A549 (cell line): ENCODE measurements around the gene STATH. TPM values are rescaled to one million over a fixed set of nuclear protein-coding genes. Genes with fewer than 3 reads are reported as not detected.
"Not testable (repeated sequence)": the region's sequence is repeated elsewhere in the genome, so short reads cannot be mapped to it uniquely, and the experiment has no call there.

ENCODE experiments used
- ATAC-seq, 2 experiments: fragments of 200-7000 bp in 1 of 2; fragments of >200 bp in 1 of 2; cut with Nextera tagmentation in 1 of 2; cut with Tn5 transposase in 1 of 2; 3 replicates each; pipeline versions ENCODE4 v1.8.0 to v1.9.1; 2018 to 2020; ENCODE audit warnings: mild to moderate bottlenecking in 1 of 2, moderate library complexity in 1 of 2
- CTCF ChIA-PET: fragments of 300-600 bp; sonication (Branson Sonifier 250); formaldehyde crosslinking; extraction: SDS; loops from one replicate; lab custom pipeline; 2021; ENCODE audit warnings: antibody characterized with exemption, inconsistent platforms; lab: Yijun Ruan, JAX
- POLR2A ChIA-PET: fragments of 350-600 bp; formaldehyde crosslinking; extraction: SDS; loops from one replicate; lab custom pipeline; 2021; ENCODE audit warnings: antibody characterized with exemption, inconsistent platforms; lab: Yijun Ruan, JAX
- DNase-seq, 2 experiments: peaks; one replicate each; pipeline versions ENCODE4 v3.0.0 to v3.0.0-alpha.2; 2011 to 2016; ENCODE audit warnings: low read depth in 1 of 2, low spot score in 1 of 2
- FAIRE-seq: peaks from 2 replicates; lab custom pipeline; 2011; peaks lifted over from hg19 to GRCh38; lab: Jason Lieb, UNC
- H3K27ac ChIP-seq, 2 experiments: fragments of >200 bp; sonication (Bioruptor Twin); formaldehyde crosslinking; 3 replicates each; pipeline ENCODE4 v1.5.1; 2016 to 2017
- H3K4me1 ChIP-seq: fragments of >200 bp; sonication (Bioruptor Twin); formaldehyde crosslinking; 3 replicates; pipeline ENCODE4 v1.6.1; 2016
- H3K4me2 ChIP-seq: fragments of >200 bp; sonication (Bioruptor Twin); formaldehyde crosslinking; 3 replicates; pipeline ENCODE4 v1.6.1; 2016
- H3K4me3 ChIP-seq: fragments of >200 bp; sonication (Bioruptor Twin); formaldehyde crosslinking; 3 replicates; pipeline ENCODE4 v1.5.1; 2016
- H3K9me3 ChIP-seq: fragments of >200 bp; sonication (Bioruptor Twin); formaldehyde crosslinking; 3 replicates; pipeline ENCODE4 v1.6.1; 2016
- BHLHE40 ChIP-seq: IDR thresholded peaks from 2 replicates; pipeline ENCODE4 v1.6.1; 2012; ENCODE audit warnings: low read depth, low read length, inconsistent platforms
- CBX8 ChIP-seq: fragments of 200-600 bp; sonication (generic); IDR thresholded peaks from 2 replicates; pipeline ENCODE4 v1.6.1; 2016
- EHF ChIP-seq: fragments of 250-450 bp; sonication (Bioruptor Pico); IDR thresholded peaks from 2 replicates; pipeline ENCODE4 v1.5.0; 2020; ENCODE audit warnings: mild to moderate bottlenecking
- EHMT2 ChIP-seq: fragments of 200-600 bp; sonication (generic); IDR thresholded peaks from 2 replicates; pipeline ENCODE4 v1.6.1; 2016; ENCODE audit warnings: antibody characterized with exemption, low read depth, mild to moderate bottlenecking, moderate library complexity
- ESRRA ChIP-seq: fragments of 150-350 bp; IDR thresholded peaks from 2 replicates; pipeline ENCODE4 v1.6.1; 2014; ENCODE audit warnings: mild to moderate bottlenecking, low read length, borderline replicate concordance
- FOSL2 ChIP-seq, 2 experiments: fragments of 450-650 bp in 1 of 2; fragments of >200 bp in 1 of 2; sonication (Bioruptor Twin) in 1 of 2; formaldehyde crosslinking; IDR thresholded peaks; 2 replicates each; pipeline versions ENCODE4 v1.5.0 to v1.6.1; 2016 to 2020; ENCODE audit warnings: mild to moderate bottlenecking in 1 of 2, moderate library complexity in 1 of 2
- GATA3 ChIP-seq: IDR thresholded peaks from 2 replicates; pipeline ENCODE4 v1.6.1; 2012; ENCODE audit warnings: borderline replicate concordance
- KDM5A ChIP-seq: fragments of 200-600 bp; sonication (generic); IDR thresholded peaks from 2 replicates; pipeline ENCODE4 v1.6.1; 2016; ENCODE audit warnings: antibody characterized with exemption, mild to moderate bottlenecking
- MAFK ChIP-seq: fragments of 450-650 bp; IDR thresholded peaks from 2 replicates; pipeline ENCODE4 v1.6.1; 2014; ENCODE audit not compliant: partially characterized antibody
- NFE2L2 ChIP-seq: fragments of 150-350 bp; conservative IDR thresholded peaks from 2 replicates; pipeline ENCODE4 v1.6.1; 2014; ENCODE audit warnings: low read length
- NR3C1 ChIP-seq: fragments of >200 bp; sonication (Bioruptor Twin); formaldehyde crosslinking; IDR thresholded peaks from 3 replicates; pipeline ENCODE4 v1.6.1; 2017
- PHF8 ChIP-seq: fragments of 200-600 bp; sonication (generic); IDR thresholded peaks from 2 replicates; pipeline ENCODE4 v1.6.1; 2016; ENCODE audit warnings: low read depth, mild to moderate bottlenecking, antibody characterized with exemption, moderate library complexity, borderline replicate concordance
- RAD21 ChIP-seq, 2 experiments: fragments of >200 bp in 1 of 2; sonication (Bioruptor Twin) in 1 of 2; formaldehyde crosslinking in 1 of 2; IDR thresholded peaks in 1 of 2; conservative IDR thresholded peaks in 1 of 2; 2 replicates in 1 of 2; 3 replicates in 1 of 2; pipeline ENCODE4 v1.6.1; 2012 to 2018; ENCODE audit warnings: inconsistent platforms in 1 of 2
- WGBS: methylation state at CpG from one replicate; pipeline ENCODE4 v1.1.6; 2017; ENCODE audit errors: missing lambda C conversion rate; 5-methylcytosine and 5-hydroxymethylcytosine counted together
- polyA plus RNA-seq, 4 experiments: library from polyadenylated mRNA; depleted of rRNA in 3 of 4; stranded (reverse); fragments of >200 nt; fragmentation: RNase III in 1 of 4; extraction: RNeasy Plus Mini Kit Qiagen cat#74134 plus additional on column Dnase treatment in 1 of 4; gene quantifications; 2 replicates in 3 of 4; 3 replicates in 1 of 4; pipeline ENCODE4 v1.2.3, GENCODE V29; 2011 to 2017

Gene STATH
- polyA plus RNA-seq, 2 of the 4 experiments (the other 2 are of a cell fraction): not detected

DNA sequence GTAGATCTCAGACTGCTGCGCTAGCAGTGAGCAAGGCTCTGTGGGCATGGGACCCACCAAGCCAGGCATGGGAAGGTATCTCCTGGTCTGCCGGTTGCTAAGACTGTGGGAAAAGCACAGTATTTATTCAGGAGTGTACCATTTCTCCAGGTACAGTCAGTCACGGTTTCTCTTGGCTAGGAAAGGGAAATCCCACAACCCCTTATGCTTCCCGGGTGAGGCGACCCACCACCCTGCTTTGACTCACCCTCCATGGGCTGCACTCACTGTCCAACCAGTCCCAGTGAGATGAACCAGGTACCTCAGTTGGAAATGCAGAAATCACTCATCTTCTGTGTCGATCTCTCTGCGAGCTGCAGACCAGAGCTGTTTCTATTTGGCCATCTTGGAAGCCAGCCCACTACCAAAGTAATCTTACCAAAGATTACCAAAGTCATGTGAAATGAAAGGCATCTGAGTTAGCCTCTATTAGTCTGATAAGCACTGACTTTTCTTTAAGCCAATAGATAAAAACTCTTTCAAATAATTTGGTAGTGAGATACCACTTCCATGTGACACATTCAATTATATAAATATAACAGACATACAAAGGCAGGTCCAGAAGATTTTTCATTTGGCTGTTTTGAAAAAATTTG, 46.0 kb downstream of the STATH start:
- Histone ChIP-seq H3K4me3 (no peak overlapping the region), H3K9me3 (no peaks in the 10 kb centered on the region), H3K27ac (no peak overlapping the region), H3K4me2 (no peak overlapping the region), H3K4me1 (no peaks in the 10 kb centered on the region)
- ATAC-seq: no peak
- 25% methylated on average over 5 of the region's 7 CpGs for WGBS
- FAIRE-seq: no peak
- TF ChIP-seq RAD21 (conservative IDR thresholded peaks at IDR 0.05 in 1 of 2, IDR thresholded peaks at IDR 0.05 in 1 of 2) (no peak), EHMT2 (no peak), KDM5A (no peak), EHF (no peak), NR3C1 (no peak), NFE2L2 (no peak), BHLHE40 (no peak), PHF8 (no peak), FOSL2 (IDR thresholded peaks at IDR 0.05) (no peak), FOSL2 (CRISPR knock-in tag; IDR thresholded peaks at IDR 0.05) (no peak), CBX8 (no peak), MAFK (no peak), ESRRA (no peak), GATA3 (no peak)
- POLR2A ChIA-PET: no interaction called here
- DNase-seq: no peak
- CTCF ChIA-PET: no interaction called here

DNA sequence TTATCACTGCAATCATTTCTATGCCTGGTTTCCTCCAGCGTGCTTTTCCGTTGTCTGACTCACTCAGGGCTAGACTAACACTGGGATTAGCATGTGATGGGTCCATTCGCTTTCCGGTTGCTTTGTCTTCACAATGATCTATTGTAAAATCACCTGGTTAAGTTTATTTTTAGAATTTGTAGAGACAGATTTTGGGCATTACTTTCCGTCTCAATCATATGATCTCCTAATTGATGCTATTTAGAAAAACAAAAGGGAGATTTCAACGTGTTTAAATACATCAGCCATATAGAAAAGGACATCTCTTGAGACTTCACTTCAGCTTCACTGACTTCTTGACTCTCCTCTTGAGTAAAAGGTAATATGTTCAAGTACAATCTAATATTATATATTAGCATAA, 54.4 kb downstream of the STATH start, which contains the start of gene HTN1:
Gene HTN1, plus strand, starts transcription at position 301 of the 400 bp plus-strand sequence. CDS start 2,639 bp downstream, outside the sequence.
- H3K9me3 ChIP-seq, H3K4me2 ChIP-seq, FAIRE-seq, H3K4me3 ChIP-seq, H3K27ac ChIP-seq, POLR2A ChIA-PET, H3K4me1 ChIP-seq, DNase-seq, ATAC-seq, CTCF ChIA-PET: not testable (repeated sequence)
- WGBS: 42% methylated on average over 6 of the region's 6 CpGs

Other genes starting within 250 kb of the STATH start
- 0.07 and 0.13 TPM in 2 replicates for gene SULT1B1, start 235.3 kb upstream of the STATH start, polyA plus RNA-seq (2011; rRNA removed)
- 0.01 TPM in 2 of 3 replicates, not detected in the other for gene SULT1B1, start 235.3 kb upstream of the STATH start, polyA plus RNA-seq (2017; fragmentation: RNase III; extraction: RNeasy Plus Mini Kit Qiagen cat#74134 plus additional on column Dnase treatment)
- gene SULT1E1, start 135.8 kb upstream of the STATH start, polyA plus RNA-seq (2011; rRNA removed): 0.08 TPM in 1 of 2 replicates, not detected in the other
- not detected in 3 replicates for gene SULT1E1, start 135.8 kb upstream of the STATH start, polyA plus RNA-seq (2017; fragmentation: RNase III; extraction: RNeasy Plus Mini Kit Qiagen cat#74134 plus additional on column Dnase treatment)
- not detected in 2 replicates for gene CSN1S1, start 64.9 kb upstream of the STATH start, polyA plus RNA-seq (2011; rRNA removed)
- not detected in 3 replicates for gene CSN1S1, start 64.9 kb upstream of the STATH start, polyA plus RNA-seq (2017; fragmentation: RNase III; extraction: RNeasy Plus Mini Kit Qiagen cat#74134 plus additional on column Dnase treatment)
- not detected in 2 replicates for gene CSN2, start 30.2 kb upstream of the STATH start, polyA plus RNA-seq (2011; rRNA removed)
- gene CSN2, start 30.2 kb upstream of the STATH start, polyA plus RNA-seq (2017; fragmentation: RNase III; extraction: RNeasy Plus Mini Kit Qiagen cat#74134 plus additional on column Dnase treatment): not detected in 3 replicates
- not detected in 2 replicates for gene HTN3, start 32.5 kb downstream of the STATH start, polyA plus RNA-seq (2011; rRNA removed)
- not detected in 3 replicates for gene HTN3, start 32.5 kb downstream of the STATH start, polyA plus RNA-seq (2017; fragmentation: RNase III; extraction: RNeasy Plus Mini Kit Qiagen cat#74134 plus additional on column Dnase treatment)
- not detected in 2 replicates for gene HTN1, start 54.5 kb downstream of the STATH start, polyA plus RNA-seq (2011; rRNA removed)
- gene HTN1, start 54.5 kb downstream of the STATH start, polyA plus RNA-seq (2017; fragmentation: RNase III; extraction: RNeasy Plus Mini Kit Qiagen cat#74134 plus additional on column Dnase treatment): not detected in 3 replicates
- gene PRR27, start 158.3 kb downstream of the STATH start, polyA plus RNA-seq (2011; rRNA removed): not detected in 2 replicates
- not detected in 3 replicates for gene PRR27, start 158.3 kb downstream of the STATH start, polyA plus RNA-seq (2017; fragmentation: RNase III; extraction: RNeasy Plus Mini Kit Qiagen cat#74134 plus additional on column Dnase treatment)
- gene ODAM, start 199.8 kb downstream of the STATH start, polyA plus RNA-seq (2011; rRNA removed): not detected in 2 replicates
- gene ODAM, start 199.8 kb downstream of the STATH start, polyA plus RNA-seq (2017; fragmentation: RNase III; extraction: RNeasy Plus Mini Kit Qiagen cat#74134 plus additional on column Dnase treatment): not detected in 3 replicates
- gene FDCSP, start 230.2 kb downstream of the STATH start, polyA plus RNA-seq (2011; rRNA removed): not detected in 2 replicates
- gene FDCSP, start 230.2 kb downstream of the STATH start, polyA plus RNA-seq (2017; fragmentation: RNase III; extraction: RNeasy Plus Mini Kit Qiagen cat#74134 plus additional on column Dnase treatment): not detected in 3 replicates
- not detected in 2 replicates for gene CSN3, start 246.6 kb downstream of the STATH start, polyA plus RNA-seq (2011; rRNA removed)
- not detected in 3 replicates for gene CSN3, start 246.6 kb downstream of the STATH start, polyA plus RNA-seq (2017; fragmentation: RNase III; extraction: RNeasy Plus Mini Kit Qiagen cat#74134 plus additional on column Dnase treatment)